Measurements from ENCODE around the gene PTTG1IP2.

PTTG1IP2 gene

GRCh38 chr7:90469554-90469953 is at the start of gene PTTG1IP2:
Gene PTTG1IP2 (plus strand): TSS chr7:90469639. CDS start chr7:90469787, 148 bp downstream.
- DNase-seq, result no peak

GRCh38 chr7:90421651-90422050 is 47.8 kb upstream of the PTTG1IP2 start:
- DNase-seq, result no peak

GRCh38 chr7:90424720-90425119 is 44.7 kb upstream of the PTTG1IP2 start:
- DNase-seq, result no peak

- no peak for DNase-seq
These were observed 44.1 kb upstream of the PTTG1IP2 start for GRCh38 chr7:90425376-90425775.

GRCh38 chr7:90430614-90431460 is 38.6 kb upstream of the PTTG1IP2 start:
- DNase-seq, result no peak

GRCh38 chr7:90432752-90433151 is 36.7 kb upstream of the PTTG1IP2 start:
- DNase-seq, result no peak

- DNase-seq, result no peak
These were observed 36.2 kb upstream of the PTTG1IP2 start for GRCh38 chr7:90433221-90433620.

- no peak for DNase-seq
These were observed 23.8 kb upstream of the PTTG1IP2 start for GRCh38 chr7:90445633-90446032.

- no peak for DNase-seq
These were observed 23.1 kb upstream of the PTTG1IP2 start for GRCh38 chr7:90446137-90446899.

GRCh38 chr7:90453259-90453891 is 16.1 kb upstream of the PTTG1IP2 start:
- DNase-seq, result no peak

- DNase-seq, result no peak
These were observed 15.5 kb upstream of the PTTG1IP2 start for GRCh38 chr7:90453931-90454330.

- DNase-seq, result no peak
These were observed 14.0 kb upstream of the PTTG1IP2 start for GRCh38 chr7:90455163-90456030.

GRCh38 chr7:90458104-90458503 is 11.3 kb upstream of the PTTG1IP2 start:
- no peak for DNase-seq

- no peak for DNase-seq
These were observed 9.6 kb upstream of the PTTG1IP2 start for GRCh38 chr7:90459888-90460287.

- DNase-seq, result no peak
These were observed 8.2 kb upstream of the PTTG1IP2 start for GRCh38 chr7:90461219-90461618.

- DNase-seq, result peak in 1 of 2 donors; percentile 3
These were observed 6.2 kb upstream of the PTTG1IP2 start for GRCh38 chr7:90463151-90463628.

- DNase-seq, result no peak
These were observed 3.6 kb upstream of the PTTG1IP2 start for GRCh38 chr7:90465816-90466215.

GRCh38 chr7:90472805-90473540 is 3.5 kb downstream of the PTTG1IP2 start:
- no peak for DNase-seq

- DNase-seq, result no peak
These were observed 4.4 kb downstream of the PTTG1IP2 start for GRCh38 chr7:90473814-90474213.

GRCh38 chr7:90474284-90475210 is 5.1 kb downstream of the PTTG1IP2 start:
- DNase-seq, result no peak

GRCh38 chr7:90483251-90483650 is 13.8 kb downstream of the PTTG1IP2 start:
- DNase-seq, result no peak

Measured in activated CD4-positive, alpha-beta T cell treated with anti-CD3 and anti-CD28 coated beads for 4 hours (primary cell).